CD4-positive, alpha-beta T cell treated with Interleukin-6 at 100 ng/mL for 8 hours (primary cell): Measurements from ENCODE around the gene KRT78.
A peak's percentile ranks its signal among the peaks of the same experiment; 100 is the strongest.
"Not testable (repeated sequence)": the region's sequence is repeated elsewhere in the genome, so short reads cannot be mapped to it uniquely, and the experiment has no call there.

Experiments
- DNase-seq: peaks from one replicate; pipeline ENCODE4 v3.0.0-alpha.2; 2020; ENCODE audit warnings: mixed read lengths, low spot score

Gene KRT78, protein sequence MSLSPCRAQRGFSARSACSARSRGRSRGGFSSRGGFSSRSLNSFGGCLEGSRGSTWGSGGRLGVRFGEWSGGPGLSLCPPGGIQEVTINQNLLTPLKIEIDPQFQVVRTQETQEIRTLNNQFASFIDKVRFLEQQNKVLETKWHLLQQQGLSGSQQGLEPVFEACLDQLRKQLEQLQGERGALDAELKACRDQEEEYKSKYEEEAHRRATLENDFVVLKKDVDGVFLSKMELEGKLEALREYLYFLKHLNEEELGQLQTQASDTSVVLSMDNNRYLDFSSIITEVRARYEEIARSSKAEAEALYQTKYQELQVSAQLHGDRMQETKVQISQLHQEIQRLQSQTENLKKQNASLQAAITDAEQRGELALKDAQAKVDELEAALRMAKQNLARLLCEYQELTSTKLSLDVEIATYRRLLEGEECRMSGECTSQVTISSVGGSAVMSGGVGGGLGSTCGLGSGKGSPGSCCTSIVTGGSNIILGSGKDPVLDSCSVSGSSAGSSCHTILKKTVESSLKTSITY

DNA sequence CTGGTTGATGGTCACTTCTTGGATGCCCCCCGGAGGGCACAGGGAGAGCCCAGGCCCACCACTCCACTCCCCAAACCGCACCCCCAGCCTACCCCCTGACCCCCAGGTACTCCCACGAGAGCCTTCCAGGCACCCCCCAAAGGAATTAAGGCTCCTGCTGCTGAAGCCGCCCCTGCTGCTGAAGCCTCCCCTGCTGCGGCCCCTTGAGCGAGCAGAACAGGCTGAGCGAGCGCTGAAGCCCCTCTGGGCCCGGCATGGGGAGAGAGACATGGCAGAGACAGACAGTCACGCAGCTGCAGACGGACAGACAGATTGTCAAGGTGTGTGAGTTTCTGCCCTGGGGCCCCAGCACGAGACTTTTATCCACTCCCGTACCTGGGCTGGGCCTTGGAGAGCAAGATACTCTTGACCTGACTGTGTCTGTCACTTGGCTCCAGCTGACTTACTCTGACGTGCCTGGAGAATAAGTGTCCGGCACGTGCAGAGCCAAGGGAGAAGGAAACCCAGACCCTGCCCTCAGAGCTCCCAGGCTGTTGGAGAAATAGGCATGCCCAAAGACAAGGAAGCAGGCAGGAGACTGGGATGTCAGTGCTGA, at the start of gene KRT78:
KRT78 (minus strand) TSS at position 334 of the 595 bp plus-strand sequence; CDS start at position 270, 64 bp downstream.
- no peak for DNase-seq

DNA sequence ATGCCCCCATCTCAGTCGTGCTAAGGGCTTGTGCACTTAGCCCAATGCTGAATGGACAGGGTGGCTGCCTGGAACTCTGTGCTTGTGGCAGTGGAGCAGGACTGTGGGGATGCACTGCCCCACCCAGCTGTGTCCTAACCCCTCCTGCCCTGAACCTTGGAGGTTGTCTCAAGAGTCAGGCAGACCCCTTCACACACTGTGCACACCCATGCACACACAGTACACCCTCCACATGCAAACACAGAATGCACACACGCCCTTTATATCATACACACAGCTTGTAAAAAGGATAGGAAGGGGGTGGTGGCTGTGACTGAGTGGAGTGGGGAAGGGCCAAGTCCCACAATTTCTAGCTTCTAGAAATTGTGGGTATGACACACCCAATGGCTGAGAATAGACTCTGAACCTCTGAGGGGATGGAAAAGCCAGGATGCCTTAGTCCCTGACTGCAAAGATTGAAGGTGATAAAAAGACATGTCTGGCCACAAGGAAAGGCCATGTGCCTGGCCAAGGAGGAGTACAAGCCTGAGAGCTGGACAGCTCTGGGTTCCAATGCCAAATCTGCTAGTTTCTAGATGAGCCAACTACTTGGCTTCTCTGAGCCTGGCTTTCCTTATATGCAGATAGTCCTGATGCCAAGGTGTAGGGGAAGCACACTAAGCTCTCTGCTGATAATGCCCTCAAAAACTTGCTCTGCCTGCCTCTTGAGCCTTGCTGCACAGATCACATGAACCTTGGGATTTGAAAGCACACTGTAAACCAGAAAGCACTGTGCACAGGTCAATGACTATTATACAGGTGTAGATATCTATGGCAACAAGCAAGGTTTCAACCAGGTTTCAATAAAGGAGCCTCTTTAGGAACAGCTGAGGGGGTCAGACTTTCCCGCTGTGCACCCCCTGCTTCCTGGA, 47.7 kb upstream of the KRT78 start:
- no peak for DNase-seq

DNA sequence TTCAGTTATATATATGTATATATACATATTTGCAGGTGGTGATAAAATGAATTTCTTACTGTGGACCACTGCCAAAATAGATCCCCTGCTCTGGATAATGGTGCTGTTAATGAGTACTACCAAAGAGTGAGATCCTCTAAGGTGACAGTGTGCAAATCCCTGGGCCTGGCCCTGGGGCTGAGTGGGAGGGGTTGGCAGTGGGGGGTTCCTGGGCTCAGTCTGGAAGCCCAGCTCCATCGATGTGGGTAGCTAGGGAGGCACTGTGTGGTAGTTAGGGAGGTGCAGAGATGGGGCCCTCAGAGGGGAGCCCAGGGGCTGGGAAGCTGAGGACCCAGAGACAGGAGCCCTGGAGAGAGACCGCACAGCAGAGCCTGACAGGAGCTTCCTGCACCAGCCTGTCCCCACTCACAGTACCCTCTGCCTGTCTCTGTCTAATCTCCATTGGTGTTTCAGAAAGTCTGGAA, 47.0 kb upstream of the KRT78 start:
- DNase-seq: no peak

DNA sequence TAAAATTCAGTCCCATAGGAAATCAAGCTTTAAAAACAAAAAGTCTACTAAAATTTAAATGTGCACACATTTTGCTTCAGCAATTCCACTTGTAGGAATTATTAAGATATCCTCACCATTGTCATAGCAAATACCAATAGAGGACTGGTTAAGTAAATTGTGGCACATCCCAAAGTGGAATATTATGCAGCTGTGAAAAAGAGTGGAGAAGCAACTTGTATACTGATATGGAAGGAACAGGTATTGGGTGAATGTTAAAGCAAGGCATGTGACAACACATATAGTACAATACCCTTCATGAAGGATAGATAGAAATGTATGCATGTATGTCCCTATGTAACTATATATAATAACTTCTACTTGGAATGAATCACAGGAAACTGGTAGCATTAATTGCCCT, 44.2 kb upstream of the KRT78 start:
- DNase-seq: no peak

DNA sequence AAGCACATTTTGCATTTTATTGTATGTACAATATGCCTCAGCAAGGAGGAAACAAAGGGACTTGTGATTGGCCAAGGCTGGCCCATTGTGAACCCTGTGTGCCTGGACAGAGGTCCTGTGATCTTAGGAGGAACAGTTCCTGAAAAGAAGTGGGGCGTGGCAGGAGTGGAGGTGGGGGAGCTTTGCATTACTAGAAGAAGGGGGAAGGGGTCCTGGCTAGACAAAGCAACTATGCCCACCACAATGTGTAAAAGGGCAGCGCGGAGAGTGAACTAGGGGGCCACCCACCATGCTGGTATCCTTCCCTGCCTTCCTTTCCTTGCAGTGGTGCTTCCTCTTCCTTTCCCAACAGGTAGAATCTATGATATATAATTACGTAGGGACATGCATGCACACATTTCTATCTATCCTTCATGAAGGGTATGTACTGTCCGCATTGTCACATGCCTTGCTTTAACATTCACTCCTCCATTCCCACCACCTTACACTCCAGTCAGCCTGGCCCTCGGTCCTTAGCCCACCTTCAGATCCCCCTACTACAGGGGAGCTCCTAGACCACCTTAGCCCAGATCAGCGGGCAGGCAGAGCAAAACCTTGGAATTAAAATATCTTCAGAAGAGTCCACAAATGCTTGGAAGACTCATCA, 43.5 kb upstream of the KRT78 start:
- no peak for DNase-seq

DNA sequence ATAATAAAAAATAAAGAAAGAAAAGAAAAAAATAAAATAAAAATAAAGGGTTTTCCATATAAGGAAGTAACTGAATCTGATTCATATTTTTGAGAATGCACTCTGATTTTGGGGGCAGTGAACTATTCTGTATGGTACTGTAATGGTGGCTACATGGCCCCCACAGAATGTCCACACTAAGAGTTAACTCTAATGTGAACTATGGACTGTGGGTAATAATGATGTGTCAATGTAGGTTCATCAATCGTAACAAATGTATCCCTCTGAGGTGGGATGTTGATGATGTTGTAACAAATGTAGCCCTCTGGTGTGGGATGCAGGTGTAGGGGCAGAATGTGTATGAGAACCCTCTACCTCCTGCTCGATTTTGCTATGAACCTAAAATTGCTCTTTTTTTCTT, 42.2 kb upstream of the KRT78 start:
- DNase-seq: no peak

DNA sequence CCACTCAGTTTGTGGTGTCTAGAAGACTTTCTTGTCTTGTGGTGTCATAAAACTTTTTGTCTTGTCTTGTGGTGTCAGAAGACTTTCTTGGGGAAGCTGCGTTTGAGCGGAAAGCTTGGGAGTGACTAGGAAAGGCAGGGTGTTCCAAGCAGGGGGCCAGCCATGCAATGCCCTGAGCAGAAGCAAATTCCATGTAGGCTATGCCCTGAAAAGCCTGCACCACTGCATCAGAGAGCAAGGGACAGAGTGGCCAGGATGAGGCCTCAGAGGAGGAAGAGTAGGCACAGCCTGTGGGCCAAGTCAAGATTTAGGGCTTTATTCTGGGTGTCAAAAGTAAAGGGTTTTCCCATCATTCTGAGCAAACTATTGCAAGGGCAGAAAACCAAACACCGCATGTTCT, 41.6 kb upstream of the KRT78 start:
- DNase-seq: no peak

DNA sequence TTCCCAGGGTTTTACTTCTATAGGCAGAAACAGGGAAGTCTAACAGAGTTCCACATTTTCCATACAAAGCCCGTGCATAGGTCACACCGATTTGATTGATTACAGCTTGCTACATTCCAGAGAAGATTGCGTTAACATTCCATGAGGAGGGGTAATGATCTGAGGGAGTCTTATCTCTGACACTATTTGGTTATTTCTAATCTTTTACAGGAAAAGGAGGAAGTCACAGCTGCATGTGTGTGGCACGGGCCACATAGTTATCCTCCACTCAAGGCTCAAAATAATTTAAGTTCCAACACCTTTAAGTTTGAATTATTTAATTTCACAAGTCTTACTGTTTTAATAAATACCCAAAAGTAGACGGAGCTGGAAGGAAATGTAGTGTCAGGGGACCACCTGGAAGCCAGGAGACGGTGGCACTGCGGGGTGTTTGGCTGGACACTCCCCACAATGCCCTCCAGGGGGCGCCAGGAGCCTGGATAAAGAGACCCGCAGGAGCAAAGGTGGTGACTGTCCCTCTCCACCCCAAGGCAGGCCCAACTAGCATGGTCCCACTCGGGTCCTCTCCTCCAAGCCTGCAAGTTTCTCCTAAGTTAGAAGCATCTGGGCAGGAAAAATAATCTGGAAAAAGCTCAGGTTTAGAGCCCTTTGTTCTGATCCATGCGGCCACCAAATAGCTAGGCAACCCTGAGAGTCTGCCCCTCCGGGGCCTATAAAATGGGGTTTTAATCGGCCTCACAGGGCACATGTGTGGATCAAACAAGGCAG, 35.9 kb upstream of the KRT78 start:
- DNase-seq: peak; percentile 63

DNA sequence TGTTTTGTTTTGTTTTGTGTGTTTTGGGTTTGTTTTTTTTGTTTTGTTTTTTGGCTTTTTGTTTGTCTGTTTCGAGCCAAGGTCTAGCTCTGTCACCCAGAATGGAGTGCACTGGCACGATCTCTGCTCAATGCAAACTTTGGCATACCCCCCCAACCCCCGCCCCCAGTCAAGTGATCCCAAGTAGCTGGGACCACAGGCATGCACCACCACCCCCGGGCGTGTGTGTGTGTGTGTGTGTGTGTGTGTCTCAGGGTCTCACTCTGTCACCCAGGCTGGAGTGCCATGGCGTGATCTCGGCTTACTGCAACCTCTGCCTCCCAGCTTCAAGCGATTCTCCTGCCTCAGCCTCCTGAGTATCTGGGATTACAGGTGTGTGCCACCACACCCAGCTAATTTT, 31.7 kb upstream of the KRT78 start:
- not testable (repeated sequence) for DNase-seq

DNA sequence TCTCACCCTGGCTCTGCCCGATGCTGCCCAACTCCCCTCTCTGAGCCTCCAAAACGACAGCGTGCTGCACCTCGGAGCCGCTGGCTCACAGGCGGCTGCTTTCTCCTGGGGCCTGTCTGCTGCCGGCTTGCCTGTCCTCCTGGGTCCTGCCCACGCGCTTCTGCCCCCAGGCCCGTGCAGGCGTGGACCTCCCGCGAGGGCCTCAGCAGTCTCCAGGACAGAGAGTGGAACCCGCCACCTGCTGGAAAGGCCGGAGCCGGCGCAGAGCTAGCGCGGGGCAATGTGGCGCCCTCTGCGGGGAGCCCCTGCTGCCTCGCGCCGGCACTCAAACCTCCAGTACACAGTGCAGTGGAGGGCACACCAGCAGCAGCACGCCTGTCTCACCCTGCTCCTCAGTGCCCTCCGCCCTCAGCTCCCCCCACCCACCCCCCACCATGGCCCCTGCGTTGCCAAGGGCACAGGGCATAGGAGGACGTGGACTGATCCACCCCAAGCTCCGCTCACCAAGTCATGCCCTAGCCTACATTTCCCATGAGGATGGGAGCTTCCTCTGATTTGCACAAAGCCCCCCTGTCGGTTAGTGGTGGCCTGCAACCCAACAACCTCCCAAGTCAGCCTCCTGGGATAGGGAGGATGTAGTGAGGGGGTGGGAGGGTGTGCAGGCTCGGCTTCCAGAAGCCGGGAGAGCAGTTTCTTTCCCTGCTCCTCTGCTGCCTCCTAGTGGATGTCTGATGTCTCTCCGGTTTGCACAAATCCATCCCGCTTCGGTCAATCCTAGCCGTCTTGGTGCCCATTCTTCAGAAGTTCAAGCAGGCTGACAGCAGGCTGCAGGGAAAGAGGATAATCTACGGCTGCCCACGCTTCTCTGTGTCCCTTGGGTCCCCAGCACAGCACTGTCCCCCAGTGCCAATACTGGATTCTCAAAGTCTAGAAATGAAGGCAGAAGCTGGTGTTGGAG, 30.9 kb upstream of the KRT78 start:
- peak; percentile 61 for DNase-seq

DNA sequence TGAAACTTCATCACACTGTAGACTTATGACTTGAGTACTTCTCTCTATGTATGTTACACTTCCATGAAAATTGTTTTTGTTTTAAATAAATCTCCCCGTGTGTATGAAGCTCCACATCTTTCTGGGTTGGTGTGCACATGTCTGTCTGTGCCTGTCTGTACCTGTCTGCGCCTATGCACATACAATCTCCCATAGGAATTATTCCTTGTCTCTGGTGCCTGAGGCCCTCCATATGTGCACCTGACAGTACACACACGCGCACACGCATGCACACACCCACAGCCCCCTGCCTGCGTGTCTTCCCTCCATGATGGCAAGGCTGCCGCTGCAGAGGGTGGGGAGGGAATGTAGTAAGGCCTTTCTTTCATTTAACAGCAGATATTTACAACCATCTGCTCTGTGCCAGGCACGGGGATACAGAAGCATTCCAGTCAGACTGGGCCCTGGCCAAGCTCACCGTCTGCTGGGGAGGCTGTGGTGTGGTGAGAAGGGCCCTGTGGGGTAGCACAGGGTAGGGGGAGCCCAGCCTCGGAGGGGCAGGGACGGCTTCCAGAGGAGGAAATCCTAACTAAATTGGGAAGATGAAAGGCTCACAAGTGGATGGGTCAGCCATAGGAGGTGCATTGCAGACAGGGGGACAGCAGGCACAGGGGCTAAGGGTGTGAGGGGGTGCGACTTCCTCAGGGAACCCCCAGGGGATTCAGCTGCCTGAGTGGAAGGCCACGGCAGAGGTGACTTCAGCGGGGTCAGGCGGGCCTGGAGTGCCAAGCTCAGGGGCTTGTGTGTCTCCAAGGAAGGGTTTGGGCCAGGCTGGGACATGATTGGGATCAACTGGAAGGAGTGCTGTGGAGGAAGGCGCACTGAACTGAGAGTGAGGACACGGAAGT, 30.0 kb upstream of the KRT78 start:
- DNase-seq: no peak

DNA sequence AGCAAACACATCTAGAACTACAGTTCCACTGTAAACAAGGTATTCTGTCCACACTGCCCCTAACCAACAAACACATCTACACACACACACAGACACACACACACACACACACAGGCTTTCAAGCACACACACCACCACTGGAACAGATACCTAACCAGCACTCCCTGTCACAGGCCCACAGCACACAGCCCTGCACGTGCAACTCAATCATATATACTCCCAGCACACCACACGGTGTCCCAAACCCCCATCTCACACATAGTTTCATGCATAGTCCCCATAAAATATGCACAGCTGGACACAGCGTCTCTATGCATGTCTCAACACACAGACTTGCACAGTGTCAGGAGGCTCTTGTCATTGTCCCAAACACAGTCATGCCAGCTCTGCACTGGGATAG, 28.4 kb upstream of the KRT78 start:
- DNase-seq: no peak

DNA sequence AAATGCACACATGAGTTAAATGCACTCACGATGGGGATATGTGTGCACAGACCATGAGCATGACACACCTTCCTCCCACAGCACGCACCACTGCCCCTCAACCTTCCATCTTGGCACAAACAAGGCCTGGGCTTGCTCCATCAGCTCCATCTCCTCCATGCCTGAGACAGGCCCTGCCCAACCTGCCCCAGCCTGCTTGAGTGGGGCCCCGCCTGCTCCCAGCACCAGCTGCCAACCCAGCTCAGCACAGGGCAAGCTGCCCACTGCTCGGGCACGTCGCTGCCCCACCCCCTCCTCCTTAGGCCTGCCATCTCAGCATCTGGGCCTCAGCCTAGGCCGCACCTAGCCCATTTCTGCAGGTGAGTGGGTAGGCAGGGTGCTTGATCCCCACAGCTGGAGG, 27.6 kb upstream of the KRT78 start:
- DNase-seq: no peak

DNA sequence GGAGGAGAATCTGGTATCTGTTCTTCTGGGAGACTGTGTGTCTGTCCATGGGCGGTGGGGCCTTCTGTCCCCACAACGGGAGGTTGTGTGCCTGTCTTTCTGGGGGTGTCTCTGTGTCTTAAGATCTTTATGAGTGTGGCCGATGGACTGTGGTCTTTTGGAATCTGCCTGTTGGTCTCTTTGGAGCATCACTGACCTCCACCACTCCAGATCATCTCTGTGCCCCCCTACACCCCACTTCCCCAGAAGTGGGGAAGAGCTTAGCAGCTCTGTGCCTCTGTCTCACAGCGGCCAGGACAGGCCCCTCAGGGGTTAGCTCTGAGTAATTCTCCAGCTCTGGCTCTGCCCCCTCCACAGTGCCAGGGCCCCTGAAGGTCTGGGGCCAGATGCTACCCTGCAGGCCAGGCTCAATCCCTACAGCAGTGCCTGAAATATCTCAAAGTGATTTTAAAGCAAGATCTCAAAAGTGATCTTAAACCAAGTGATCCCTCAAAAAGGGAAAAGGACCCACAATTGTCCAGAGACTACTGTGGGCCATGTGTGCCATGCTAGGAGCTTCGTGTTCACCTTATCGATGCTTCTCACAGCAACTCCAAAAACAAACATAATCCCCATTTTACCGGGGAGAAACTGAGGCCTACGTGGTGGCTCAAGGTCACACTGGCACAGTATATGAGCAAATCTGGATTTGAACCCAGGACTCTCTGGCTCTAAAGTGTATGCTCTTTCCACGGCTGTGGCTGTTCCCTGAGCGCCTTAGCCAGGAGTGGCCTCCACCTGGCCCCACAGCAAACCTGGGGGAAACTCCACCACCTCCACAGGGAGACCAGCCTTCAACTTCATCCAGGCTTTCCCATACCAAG, 26.0 kb upstream of the KRT78 start:
- DNase-seq: no peak

DNA sequence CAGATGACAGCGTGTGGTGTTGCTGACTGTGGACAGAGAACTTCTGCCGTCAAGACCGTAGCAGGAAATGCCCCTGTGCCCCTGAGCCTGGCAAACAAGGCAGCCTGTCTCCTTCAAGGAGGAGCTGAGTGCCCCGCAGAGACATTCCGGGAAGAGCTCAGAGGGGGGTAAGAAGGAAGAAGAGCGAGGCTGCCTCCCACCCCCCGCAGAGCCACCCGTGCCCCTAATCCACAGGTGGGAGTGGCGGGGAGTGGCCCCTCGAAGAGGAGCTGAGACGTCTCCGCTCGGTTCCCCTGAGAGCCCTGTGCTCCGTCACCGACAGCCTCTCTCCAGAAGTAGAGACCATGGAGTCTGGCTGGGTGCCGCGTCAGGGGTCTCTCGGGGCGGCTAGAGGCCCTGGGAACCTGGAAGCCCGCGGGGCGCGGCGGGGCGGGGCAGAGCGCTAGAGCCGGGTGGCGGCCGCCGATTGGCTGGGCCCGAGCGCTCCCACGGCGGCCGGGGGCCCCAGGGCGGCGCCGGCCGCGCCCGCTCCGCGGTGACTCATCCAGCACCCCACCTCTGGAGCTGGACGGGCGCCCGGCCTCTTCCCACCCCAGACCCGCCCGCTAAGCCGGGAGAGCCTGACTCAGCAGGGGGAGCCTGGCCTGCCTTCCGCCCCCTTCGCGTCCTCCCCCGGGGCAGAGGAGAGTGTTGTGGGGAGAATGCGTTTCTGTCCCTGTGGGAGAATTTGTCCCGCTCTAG, 25.2 kb upstream of the KRT78 start:
- DNase-seq: peak; percentile 22

DNA sequence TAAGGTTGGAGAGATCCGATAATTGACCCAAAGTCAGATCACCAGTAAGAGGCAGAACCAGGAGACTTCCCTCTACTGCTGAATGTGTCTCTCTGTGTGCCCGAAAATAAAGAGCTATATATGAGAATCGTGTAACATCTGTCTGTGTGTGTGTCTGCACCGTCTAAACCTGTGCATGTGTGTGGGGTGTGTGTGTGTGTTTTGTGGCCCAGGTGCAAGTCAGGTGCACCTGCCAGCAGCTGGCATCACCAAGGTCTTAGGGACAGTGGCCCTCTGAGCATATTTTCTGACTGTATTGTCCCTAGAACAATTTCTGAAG, 24.7 kb upstream of the KRT78 start:
- no peak for DNase-seq

DNA sequence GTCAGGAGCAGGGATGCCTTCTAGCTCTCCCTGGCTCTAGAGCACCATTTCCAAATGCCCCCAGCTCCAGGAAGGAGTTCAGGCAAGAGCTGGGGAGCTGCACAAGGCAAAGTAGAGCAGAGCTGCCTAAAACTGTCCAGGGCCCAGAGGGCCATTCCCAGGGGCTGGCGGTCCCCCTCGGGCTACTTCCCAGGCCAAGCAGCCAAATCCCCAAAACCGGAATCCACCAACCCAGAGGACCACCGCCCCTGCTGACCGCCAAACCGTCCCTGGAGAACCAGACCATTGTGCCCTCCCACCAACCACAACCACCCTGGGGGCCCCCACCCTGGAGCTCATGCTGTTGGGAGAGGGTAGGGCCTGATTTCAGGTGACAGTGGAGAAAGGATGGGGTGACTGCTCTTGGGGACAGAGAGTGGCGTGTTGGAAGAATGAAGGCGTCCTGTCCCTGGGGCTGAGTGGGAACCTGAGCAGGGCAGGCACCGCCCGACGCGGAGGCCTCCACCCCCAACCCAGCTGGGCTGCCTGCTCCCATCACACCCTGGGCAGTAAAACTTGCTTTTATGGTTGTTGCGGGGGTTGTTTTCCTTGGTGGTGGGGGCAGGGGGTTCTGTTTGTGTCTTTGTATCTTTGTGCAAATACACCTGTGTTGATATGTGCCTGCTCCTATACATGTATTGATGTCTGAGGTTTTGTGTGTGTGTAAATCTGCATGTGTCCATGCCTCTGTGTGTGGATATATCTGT, 24.0 kb upstream of the KRT78 start:
- DNase-seq: no peak
